ENCODE measurements around the gene KLHL18.
"Not testable (repeated sequence)": the region's sequence is repeated elsewhere in the genome, so short reads cannot be mapped to it uniquely, and the experiment has no call there.

KLHL18 gene

DNA sequence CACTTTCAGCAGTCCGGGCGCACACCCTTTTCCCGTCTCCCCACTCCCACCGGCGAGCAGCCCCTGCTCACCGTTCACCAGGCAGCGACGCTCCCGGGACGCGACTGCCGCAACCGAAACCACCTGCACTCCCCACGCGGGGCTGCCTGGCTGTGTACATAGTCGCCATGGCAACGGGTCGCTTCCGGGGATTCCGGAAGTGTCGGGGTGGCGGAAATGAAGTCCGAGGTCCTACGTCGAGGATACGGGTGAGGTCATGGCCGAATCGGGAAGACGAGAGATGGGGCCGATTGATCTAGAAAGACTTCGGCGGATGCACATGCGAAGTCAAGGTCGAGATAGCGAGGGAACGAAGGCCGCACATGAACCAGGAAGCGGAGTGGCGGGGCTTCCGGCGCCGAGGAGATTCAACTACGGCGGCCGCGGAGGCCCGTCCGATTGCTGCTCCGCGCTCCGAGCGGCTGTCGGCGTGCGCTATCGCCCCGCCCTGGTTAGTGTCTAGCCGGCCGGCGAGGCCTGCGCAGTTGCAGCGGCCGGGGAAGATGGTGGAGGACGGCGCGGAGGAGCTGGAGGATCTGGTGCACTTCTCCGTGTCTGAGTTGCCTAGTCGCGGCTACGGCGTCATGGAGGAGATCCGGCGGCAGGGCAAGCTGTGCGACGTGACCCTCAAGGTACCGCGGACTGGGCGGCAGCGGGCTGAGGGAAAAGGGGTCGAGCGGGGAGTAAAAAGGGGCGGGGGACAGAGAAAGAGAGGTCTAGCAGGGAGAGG lies at the start of gene KLHL18, which contains the start of gene KIF9:
Gene KLHL18 (plus strand): TSS at position 521 of the 769 bp plus-strand sequence. CDS start 22 bp downstream, at position 543.
Gene KIF9 (minus strand): TSS at position 376 of the 769 bp plus-strand sequence. CDS start 5,425 bp downstream, outside the sequence.
- DNase-seq (ENCODE audit: low read depth in 2 of 2): peak; percentile 92 to 94

DNA sequence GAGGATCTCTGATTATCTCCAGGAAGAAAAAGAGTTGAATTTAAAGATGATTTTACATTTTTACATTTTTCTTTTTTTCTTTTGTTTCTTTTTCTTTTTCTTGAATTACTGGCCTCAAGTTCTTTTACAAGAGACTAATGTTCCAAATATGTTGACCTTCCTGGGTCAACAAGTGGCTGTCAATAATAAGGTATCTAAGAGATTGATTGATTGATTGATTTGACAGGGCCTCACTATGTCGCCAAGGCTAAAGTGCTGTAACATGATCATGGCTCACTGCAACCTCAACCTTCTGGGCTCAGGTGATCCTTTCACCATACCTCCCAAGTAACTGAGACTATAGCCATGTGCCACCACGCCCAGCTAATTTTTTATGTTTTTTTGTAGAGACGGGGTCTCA lies 44.7 kb upstream of the KLHL18 start:
- no peak for DNase-seq (ENCODE audit: low read depth in 2 of 2)

DNA sequence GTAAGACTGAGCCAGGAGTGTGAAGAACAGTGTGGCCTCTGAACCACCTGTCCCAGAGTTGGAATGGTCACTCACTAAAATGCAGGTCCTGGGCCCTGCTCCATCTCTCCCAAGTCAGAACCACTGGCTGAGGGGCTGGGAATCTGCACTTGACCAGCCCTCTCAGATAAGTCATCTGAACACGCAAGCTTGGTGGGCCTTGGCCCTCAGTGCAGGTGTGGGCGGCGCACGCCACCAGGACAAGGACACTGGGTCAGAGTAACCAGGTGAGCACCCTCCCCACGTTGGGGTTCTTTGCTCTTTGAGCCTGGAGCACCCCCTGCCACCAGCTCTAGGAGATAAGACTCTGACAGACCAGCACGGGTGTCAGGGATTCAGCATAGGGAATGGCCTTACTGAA lies 42.8 kb upstream of the KLHL18 start:
- DNase-seq (ENCODE audit: low read depth in 2 of 2): no peak

DNA sequence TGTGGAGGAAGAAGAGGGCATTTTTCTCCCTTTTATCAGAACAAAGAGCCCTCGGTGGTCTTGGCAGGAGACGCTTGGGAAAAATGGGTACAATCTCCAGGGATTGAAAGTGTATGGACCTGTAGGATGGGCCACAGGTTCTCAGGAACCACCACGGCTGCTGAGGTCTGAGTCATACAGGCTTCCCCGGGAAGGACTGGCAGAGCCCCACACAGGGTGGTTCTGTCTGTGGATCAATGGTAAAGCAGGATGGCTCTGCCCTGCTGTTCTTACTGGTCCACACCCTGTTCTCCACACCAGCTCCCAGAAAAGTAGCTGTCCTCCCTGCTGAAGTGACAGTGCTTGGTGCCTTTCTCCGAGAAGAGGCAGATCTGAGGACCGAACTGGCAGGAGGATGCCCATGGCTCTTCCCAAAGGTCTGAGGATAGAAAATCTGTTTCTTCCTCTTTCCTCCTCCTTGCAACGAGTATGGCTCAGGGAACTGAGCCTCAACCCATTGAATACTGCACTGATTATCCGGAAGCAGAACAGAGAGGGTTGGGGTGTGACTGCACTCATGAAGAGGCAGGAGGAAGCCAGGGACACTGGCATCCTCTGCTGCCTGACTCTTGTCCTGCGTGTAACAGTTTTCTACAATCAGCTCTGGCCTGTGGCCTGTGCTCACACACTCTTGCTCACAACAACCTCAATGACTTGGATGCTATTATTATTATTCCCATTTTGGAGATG lies 39.2 kb upstream of the KLHL18 start:
- no peak for DNase-seq (ENCODE audit: low read depth in 2 of 2)

- DNase-seq (ENCODE audit: low read depth in 2 of 2): no peak
Observed at GRCh38 chr3:47244531-47245100, 38.1 kb upstream of the KLHL18 start.

DNA sequence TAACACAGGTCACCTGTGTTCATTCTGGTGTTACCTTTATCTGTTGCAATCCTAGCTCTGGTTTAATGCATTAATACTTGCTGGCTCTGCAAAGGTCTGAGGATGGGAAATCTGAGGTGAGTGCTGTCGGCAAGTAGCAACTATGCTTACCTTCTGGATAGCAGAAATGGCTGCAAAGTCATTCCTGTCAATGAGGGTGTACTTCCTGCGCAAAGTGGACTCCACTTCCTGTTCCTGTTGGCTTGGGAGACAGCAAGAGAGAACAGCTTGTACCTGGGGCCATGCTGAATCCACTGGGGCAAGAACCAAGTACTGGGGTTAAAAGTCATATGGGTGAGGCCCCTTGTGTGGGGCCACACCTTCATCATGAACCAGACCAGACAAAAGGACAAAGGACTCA lies 37.5 kb upstream of the KLHL18 start:
- DNase-seq (ENCODE audit: low read depth in 2 of 2): no peak

GRCh38 chr3:47247131-47248064 lies 35.3 kb upstream of the KLHL18 start:
- DNase-seq (ENCODE audit: low read depth in 2 of 2): no peak

DNA sequence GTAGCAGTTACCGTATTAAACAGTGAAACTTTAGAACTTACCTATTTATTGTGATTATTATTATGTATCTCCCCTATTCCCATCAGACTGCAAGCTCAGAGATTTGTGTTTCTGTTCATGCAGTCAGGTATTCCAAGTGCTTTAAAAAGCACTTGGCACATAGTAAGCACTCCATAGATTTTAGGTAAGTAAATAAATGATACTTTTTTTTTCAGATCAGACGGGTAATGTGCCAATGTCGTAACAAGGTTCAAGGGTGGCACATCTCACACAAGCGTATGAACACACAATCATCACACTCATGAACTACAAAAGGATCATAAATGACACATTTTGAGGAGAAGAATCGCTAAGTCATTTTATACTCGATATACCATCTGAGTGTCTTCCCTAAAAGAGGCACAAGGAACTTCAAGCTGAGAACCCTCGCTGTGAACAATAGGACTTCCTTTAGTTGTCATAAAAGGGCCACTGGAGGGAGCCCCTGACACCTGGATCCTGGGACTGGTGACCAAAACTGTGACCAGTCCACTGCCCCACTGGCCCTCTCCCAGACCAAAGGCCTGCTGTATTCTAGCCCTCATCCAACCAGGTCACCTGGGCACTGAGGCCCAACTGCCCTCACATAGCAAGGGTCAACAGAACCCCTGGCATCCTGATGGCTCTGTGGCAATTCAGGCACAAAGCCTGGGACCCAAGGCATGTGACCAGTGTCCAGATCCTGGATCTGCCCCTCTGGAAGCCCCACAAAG lies 32.3 kb upstream of the KLHL18 start:
- no peak for DNase-seq (ENCODE audit: low read depth in 2 of 2)

DNA sequence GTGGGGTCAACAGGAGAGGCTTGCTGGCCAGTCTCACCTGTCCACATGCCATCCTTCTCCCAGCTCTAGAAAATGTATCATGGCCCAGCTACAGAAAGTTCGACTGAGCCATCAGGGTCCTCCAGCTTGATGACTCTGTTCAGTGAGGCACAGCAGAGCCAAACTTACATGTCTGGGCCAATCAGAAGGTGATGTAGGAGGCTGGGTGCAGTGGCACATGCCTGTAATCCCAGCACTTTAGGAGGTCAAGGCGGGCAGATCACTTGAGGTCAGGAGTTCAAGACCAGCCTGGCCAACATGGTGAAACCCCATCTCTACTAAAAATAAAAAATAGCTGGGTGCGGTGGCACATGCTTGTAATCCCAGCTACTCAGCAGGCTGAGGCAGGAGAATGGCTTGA lies 31.7 kb upstream of the KLHL18 start:
- not testable (repeated sequence) for DNase-seq (ENCODE audit: low read depth in 2 of 2)

DNA sequence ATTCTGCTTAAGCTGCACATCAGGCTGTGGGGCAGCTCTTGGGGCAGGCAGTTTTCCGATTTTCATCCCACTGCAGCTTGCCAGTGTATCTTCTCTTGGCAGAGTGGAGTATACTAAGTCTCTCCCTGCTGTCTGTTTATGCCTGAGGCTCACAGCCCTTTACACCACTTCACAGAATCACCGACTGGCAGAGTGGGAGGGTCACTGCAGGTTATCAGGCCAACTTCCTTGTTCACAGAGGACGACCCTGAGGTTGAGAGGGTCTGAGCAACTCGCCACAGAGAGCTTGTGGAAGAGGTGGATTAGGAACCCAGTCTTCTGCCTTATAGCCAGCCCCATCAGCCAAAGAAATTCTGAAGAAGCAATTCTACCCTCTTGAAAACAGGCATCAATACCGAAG lies 31.1 kb upstream of the KLHL18 start:
- no peak for DNase-seq (ENCODE audit: low read depth in 2 of 2)

DNA sequence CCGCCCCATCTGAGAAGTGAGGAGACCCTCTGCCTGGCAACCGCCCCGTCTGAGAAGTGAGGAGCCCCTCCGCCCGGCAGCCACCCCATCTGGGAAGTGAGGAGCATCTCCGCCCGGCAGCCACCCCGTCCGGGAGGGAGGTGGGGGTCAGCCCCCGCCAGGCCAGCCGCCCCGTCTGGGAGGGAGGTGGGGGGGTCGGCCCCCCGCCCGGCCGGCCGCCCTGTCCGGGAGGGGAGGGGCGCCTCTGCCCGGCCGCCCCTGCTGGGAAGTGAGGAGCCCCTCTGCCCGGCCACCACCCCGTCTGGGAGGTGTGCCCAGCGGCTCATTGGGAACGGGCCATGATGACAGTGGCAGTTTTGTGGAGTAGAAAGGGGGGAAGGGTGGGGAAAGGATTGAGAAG lies 26.4 kb upstream of the KLHL18 start:
- not testable (repeated sequence) for DNase-seq (ENCODE audit: low read depth in 2 of 2)

GRCh38 chr3:47259114-47259513 lies 23.6 kb upstream of the KLHL18 start:
- DNase-seq (ENCODE audit: low read depth in 2 of 2): no peak

DNA sequence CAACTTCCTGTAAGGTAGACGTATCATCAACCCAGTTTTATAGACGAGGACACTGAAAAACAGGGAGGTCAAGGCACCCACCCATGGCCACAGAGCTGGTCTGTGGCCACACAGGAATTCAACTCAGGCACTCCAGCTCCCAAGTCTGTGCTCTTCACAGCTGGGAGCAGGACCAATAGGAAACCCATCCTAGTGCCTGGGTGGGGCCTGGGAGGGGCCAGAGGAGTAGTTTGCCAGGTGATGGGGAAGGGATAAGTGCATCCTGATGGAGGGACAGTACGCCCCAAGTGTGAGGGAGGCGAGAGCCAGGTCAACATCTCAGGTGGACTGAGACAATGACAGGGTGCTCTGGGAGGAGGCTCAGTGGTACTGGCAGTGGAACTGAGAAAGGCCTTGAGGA lies 22.1 kb upstream of the KLHL18 start:
- DNase-seq (ENCODE audit: low read depth in 2 of 2): no peak

DNA sequence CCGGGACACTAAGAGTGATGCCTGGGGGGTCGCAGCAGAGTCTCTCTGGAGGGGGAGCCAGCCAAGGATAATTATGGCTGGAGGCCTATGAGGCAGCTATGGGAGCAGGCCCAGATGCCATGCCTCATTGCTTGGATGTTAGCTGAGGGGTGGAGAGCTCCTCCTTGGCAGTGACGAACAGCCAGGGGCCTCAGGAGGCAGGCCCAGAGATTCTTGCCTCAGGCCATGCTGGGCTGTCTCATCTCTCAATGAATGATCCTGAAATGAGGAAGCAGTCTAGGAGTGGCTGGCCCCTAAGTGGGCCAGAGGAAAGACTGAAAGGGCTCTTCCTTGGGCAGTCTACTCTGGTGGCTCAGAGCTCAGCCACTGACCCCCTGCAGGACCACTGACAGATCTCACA lies 21.4 kb upstream of the KLHL18 start:
- no peak for DNase-seq (ENCODE audit: low read depth in 2 of 2)

DNA sequence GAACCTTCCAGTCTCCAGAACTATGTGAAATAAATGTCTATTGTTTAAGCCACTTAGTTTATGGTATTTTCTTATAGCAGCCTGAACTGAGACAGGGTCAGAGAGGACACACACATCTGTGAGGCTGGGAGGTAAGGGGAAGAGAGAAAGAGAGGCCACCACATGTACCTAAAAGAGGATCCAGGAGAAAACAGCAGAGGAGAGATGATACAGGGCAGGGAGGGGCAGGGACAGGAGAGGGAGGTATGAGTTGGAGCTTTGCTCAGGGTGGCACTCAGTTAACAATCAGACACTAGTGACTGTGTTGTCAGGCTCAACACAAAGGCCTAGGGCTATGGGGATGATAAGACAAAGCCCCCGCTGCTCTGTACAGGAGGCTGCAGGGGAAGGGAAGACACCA lies 17.7 kb upstream of the KLHL18 start:
- DNase-seq (ENCODE audit: low read depth in 2 of 2): no peak

GRCh38 chr3:47265725-47266428 lies 16.9 kb upstream of the KLHL18 start:
- no peak for DNase-seq (ENCODE audit: low read depth in 2 of 2)

GRCh38 chr3:47266709-47267489 lies 15.8 kb upstream of the KLHL18 start:
- DNase-seq (ENCODE audit: low read depth in 2 of 2): peak in 1 of 2 donors; percentile 29

DNA sequence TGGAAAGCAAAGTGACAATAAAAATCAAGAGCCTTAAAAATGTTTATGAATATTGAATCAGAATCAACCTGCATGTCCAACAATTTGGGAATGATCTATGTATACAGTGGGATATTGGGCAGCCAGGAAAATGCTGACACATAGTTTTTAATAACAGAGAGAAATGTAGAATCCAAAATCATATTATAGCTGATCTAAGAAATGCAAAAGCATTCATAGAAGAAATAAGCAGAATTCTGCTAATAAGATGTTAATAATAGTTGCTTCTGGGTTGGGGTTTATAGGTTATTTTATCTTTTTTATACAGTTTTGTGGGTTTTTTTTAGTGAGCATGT lies 15.3 kb upstream of the KLHL18 start:
- DNase-seq (ENCODE audit: low read depth in 2 of 2): no peak

DNA sequence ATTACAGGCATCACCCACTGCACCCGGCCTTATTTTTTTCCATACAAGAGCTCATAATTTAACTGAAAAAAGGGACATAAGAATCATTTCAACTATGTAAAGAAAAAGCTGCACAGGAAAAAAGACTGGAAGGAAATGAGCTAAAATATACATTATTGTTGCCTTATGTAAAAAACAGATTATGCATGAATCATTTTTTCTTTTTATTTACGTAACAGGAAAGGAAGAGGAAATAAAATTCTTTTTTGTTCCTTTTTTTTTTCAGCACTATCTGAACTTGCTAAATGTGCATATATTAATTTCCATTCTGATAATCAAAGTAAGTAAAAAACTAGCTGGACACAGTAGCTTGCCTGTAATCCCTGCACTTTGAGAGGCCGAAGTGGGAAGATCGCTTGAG lies 12.2 kb upstream of the KLHL18 start:
- DNase-seq (ENCODE audit: low read depth in 2 of 2): no peak

DNA sequence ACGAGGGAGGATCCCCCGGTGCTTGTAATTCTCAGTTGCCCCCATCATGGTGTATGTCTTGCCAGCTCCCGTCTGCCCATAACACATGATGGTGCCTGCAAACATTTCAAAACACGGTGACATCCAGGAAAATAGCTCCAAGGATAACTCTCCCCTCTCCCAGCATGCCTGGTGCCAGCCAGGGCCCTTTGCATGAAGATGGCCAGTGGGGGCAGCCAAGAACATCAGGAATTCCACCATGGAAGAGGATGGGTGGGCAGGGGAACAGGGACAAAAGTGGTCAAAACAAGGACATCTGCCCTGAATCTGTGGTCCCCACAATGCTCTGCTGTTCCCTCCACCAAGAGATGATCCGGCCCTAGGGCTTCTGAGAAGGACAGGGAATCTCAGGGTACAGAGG lies 9.2 kb upstream of the KLHL18 start:
- DNase-seq (ENCODE audit: low read depth in 2 of 2): no peak

Measured in activated CD8-positive, alpha-beta memory T cell treated with anti-CD3 and anti-CD28 coated beads for 4 hours (primary cell).